NCI-H2196 treated with DMSO at 0.1 percent for 48 hours (cell line): ENCODE data around the gene NDUFA5.
"Not testable (repeated sequence)": the region's sequence is repeated elsewhere in the genome, so short reads cannot be mapped to it uniquely, and the experiment has no call there.

ENCODE experiments used
- DNase-seq: peaks from one replicate; lab custom pipeline; 2025; ENCODE audit not compliant: unreplicated experiment; lab: John Stamatoyannopoulos, UW

NDUFA5 gene

GRCh38 chr7:123558289-123558874, 764 bp upstream of the NDUFA5 start:
- DNase-seq = no peak

GRCh38 chr7:123557016-123557397, 611 bp downstream of the NDUFA5 start:
- no peak for DNase-seq

- no peak for DNase-seq
Observed at GRCh38 chr7:123555484-123555883, 2.1 kb downstream of the NDUFA5 start.

- DNase-seq = no peak
Observed at GRCh38 chr7:123553159-123553558, 4.5 kb downstream of the NDUFA5 start.

GRCh38 chr7:123552641-123553040, 5.0 kb downstream of the NDUFA5 start:
- no peak for DNase-seq

GRCh38 chr7:123552134-123552533, 5.5 kb downstream of the NDUFA5 start:
- not testable (repeated sequence) for DNase-seq

- DNase-seq = no peak
Observed at GRCh38 chr7:123548406-123548805, 9.2 kb downstream of the NDUFA5 start.

- no peak for DNase-seq
Observed at GRCh38 chr7:123539871-123540270, 17.7 kb downstream of the NDUFA5 start.

GRCh38 chr7:123538897-123539296, 18.7 kb downstream of the NDUFA5 start:
- DNase-seq = no peak

GRCh38 chr7:123538189-123538714, 19.4 kb downstream of the NDUFA5 start:
- no peak for DNase-seq

- peak; percentile 3 for DNase-seq
Observed at GRCh38 chr7:123537026-123537642, 20.5 kb downstream of the NDUFA5 start.

- DNase-seq = no peak
Observed at GRCh38 chr7:123535517-123535916, 22.1 kb downstream of the NDUFA5 start.

- DNase-seq = peak; percentile 99
Observed at GRCh38 chr7:123534383-123535260, 23.0 kb downstream of the NDUFA5 start, which contains the start of gene IQUB. TSS of gene IQUB (minus strand) at chr7:123534595. CDS start at chr7:123512340, 22,255 bp downstream.

GRCh38 chr7:123533929-123534382, 23.7 kb downstream of the NDUFA5 start:
- no peak for DNase-seq

- no peak for DNase-seq
Observed at GRCh38 chr7:123533553-123533917, 24.1 kb downstream of the NDUFA5 start.

GRCh38 chr7:123532788-123533552, 24.6 kb downstream of the NDUFA5 start:
- DNase-seq = not testable (repeated sequence)

- DNase-seq = not testable (repeated sequence)
Observed at GRCh38 chr7:123532343-123532742, 25.3 kb downstream of the NDUFA5 start.

GRCh38 chr7:123530035-123530591, 27.5 kb downstream of the NDUFA5 start:
- DNase-seq = not testable (repeated sequence)

- DNase-seq = no peak
Observed at GRCh38 chr7:123528265-123528664, 29.4 kb downstream of the NDUFA5 start.

GRCh38 chr7:123527712-123528225, 29.8 kb downstream of the NDUFA5 start:
- DNase-seq = not testable (repeated sequence)
